ENCODE measurements around the gene GYS2. TPM values are rescaled to one million over a fixed set of nuclear protein-coding genes. Genes with fewer than 3 reads are reported as not detected.
A peak's percentile ranks its signal among the peaks of the same experiment; 100 is the strongest.

The GYS2 gene
- total RNA-seq, 2 donors from 2014 or later, result not detected

DNA sequence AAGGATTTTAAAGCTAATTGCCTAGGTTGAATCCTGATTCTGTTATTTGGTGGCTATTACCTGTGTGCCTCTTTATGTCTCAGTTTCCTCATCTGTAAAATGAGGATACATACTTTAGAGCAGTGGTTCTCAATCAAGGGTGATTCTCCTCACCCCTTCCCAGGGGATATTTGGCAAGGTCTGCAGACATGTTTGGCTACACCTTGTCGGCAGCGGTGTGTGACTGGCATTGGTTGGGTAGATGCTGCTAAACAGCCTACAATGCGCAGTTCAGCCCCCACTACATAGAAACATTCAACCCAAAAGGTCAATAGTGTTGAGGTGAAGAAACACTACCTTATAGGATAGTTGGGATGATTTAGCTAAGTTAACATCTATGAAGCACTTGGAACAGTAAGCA lies 29.6 kb upstream of the GYS2 start:
- peaks cover 42% of the 10 kb centered on the region for H3K36me3 ChIP-seq
- DNase-seq (ENCODE audit: low spot score), result no peak
- TF ChIP-seq CTCF (IDR thresholded peaks at IDR 0.05), result no peak

DNA sequence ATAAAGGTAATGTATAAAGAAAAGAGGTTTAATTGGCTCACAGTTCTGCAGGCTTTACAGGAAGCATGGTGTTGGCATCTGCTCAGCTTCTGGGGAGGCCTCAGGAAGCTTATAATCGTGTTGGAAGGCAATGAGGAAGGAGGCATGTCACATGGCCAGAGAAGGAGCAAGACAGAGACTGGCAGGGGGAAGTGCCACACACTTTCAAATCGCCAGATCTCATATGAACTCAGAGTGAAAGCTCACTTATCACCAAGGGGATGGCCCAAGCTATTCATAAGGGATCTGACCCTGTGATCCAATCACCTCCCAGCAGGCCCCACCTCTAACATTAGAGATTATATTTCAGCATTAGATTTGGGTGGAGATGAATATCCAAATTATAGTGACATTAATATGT lies 26.7 kb upstream of the GYS2 start:
- Histone ChIP-seq H3K4me1 (no peaks in the 10 kb centered on the region), H3K4me3 (no peak overlapping the region), H3K27ac (no peak overlapping the region), H3K9me3 (no peaks in the 10 kb centered on the region), H3K27me3 (no peaks in the 10 kb centered on the region), H3K36me3 (peaks cover 24% of the 10 kb centered on the region)
- no peak for DNase-seq (ENCODE audit: low spot score)
- TF ChIP-seq CTCF (IDR thresholded peaks at IDR 0.05), result no peak

More for the DNA sequence above, 29.6 kb upstream of the GYS2 start:
- H3K4me3 ChIP-seq, result no peak overlapping the region
- H3K4me1 ChIP-seq, result peaks cover 0 to 11% of the 10 kb centered on the region in 2 donors
- no peaks in the 10 kb centered on the region for H3K9me3 ChIP-seq
- H3K27ac ChIP-seq, result no peak overlapping the region
- H3K27me3 ChIP-seq, result no peaks in the 10 kb centered on the region

GRCh38 chr12:21627924-21628323 lies 23.3 kb upstream of the GYS2 start:
- H3K9me3 ChIP-seq, result no peaks in the 10 kb centered on the region
- H3K36me3 ChIP-seq, result no peaks in the 10 kb centered on the region
- no peaks in the 10 kb centered on the region for H3K27me3 ChIP-seq
- peak overlapping the region in 1 of 2 donors; percentile 13 for H3K27ac ChIP-seq
- no peak for TF ChIP-seq CTCF (IDR thresholded peaks at IDR 0.05)
- no peak overlapping the region for H3K4me3 ChIP-seq
- no peaks in the 10 kb centered on the region for H3K4me1 ChIP-seq
- DNase-seq (ENCODE audit: low spot score), result no peak

DNA sequence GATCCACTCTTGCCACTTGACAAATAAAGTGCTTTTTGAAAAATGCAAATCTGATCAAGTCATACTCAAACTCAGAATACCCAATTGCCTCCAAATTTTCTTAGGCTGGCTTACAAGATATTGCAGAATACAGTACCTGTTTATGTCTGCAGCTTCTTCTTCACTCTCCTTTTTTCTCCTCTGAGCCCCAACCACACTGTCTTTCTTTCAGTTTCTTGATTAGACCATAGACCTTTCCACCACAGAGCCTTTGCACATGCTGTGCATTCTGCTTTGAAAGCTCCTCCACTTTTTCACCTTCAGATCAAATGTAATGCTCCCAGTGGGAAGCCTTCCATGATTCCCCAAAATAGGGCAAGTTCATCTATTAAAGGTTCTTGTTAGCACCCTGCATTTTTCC lies 13.9 kb upstream of the GYS2 start:
- Histone ChIP-seq H3K4me3 (no peak overlapping the region), H3K27me3 (no peaks in the 10 kb centered on the region), H3K4me1 (no peaks in the 10 kb centered on the region), H3K27ac (no peak overlapping the region), H3K9me3 (no peaks in the 10 kb centered on the region), H3K36me3 (no peaks in the 10 kb centered on the region)
- no peak for DNase-seq (ENCODE audit: low spot score)
- TF ChIP-seq CTCF (IDR thresholded peaks at IDR 0.05), result no peak

DNA sequence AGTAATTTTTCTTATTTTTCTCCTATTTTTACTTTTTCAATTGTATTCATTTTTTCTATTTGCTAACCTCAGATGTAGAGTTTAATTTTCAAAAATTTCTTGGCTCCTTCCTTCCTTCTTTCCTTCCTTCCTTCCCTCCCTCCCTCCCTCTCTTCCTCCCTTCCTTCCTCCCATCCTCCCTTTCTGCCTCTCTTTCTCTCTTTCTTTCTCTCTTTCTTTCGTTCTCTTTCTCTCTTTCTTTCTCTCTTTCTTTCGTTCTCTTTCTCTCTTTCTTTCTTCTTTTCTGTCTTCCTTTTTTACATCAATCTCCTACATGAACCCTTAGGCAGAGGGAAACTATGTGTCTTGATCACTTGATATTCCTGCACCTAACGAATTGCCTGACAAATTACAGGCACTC lies 12.4 kb upstream of the GYS2 start:
- no peaks in the 10 kb centered on the region for H3K36me3 ChIP-seq
- no peak for TF ChIP-seq CTCF (IDR thresholded peaks at IDR 0.05)
- H3K27me3 ChIP-seq, result no peaks in the 10 kb centered on the region
- H3K4me3 ChIP-seq, result no peak overlapping the region
- no peaks in the 10 kb centered on the region for H3K9me3 ChIP-seq
- DNase-seq (ENCODE audit: low spot score), result no peak
- no peak overlapping the region for H3K27ac ChIP-seq
- H3K4me1 ChIP-seq, result no peaks in the 10 kb centered on the region

DNA sequence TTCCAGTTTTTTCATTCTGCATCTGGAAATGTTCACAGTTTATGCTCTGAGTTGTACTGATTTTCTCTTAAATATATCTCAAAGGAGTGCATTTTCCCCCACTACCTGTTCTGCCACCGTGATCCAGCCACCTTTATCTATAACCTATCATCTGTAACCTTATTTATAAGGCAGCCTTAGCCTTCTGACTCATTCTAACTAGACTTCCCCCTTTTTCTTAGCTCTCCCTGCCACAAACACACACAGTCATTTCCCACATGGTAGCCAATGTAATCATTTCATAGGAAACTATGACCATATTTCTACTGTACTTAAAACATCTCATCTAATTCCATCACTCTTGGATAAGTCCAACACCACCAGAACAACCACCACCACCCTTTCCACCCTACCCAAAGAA lies 10.8 kb upstream of the GYS2 start:
- no peaks in the 10 kb centered on the region for H3K4me1 ChIP-seq
- no peaks in the 10 kb centered on the region for H3K9me3 ChIP-seq
- TF ChIP-seq CTCF (IDR thresholded peaks at IDR 0.05), result no peak
- DNase-seq (ENCODE audit: low spot score), result no peak
- H3K27ac ChIP-seq, result no peak overlapping the region
- no peaks in the 10 kb centered on the region for H3K27me3 ChIP-seq
- no peaks in the 10 kb centered on the region for H3K36me3 ChIP-seq
- no peak overlapping the region for H3K4me3 ChIP-seq

Measured in right atrium auricular region (tissue), 2 donors.